Stimulated activated CD4-positive, alpha-beta T cell treated with anti-CD3 and anti-CD28 coated beads, Interleukin-1b, Interleukin-23, amount 100 ng/mL, for 48 hours (primary cell): Measurements from ENCODE around the gene PRRT1.
"Not testable (repeated sequence)": the region's sequence is repeated elsewhere in the genome, so short reads cannot be mapped to it uniquely, and the experiment has no call there.

Source experiments
- DNase-seq: peaks from one replicate; pipeline ENCODE4 v3.0.0-alpha.2; 2020

The PRRT1 gene

GRCh38 chr6:32148289-32149091 lies 3.2 kb downstream of the PRRT1 start:
- DNase-seq: peak; percentile 84

DNA sequence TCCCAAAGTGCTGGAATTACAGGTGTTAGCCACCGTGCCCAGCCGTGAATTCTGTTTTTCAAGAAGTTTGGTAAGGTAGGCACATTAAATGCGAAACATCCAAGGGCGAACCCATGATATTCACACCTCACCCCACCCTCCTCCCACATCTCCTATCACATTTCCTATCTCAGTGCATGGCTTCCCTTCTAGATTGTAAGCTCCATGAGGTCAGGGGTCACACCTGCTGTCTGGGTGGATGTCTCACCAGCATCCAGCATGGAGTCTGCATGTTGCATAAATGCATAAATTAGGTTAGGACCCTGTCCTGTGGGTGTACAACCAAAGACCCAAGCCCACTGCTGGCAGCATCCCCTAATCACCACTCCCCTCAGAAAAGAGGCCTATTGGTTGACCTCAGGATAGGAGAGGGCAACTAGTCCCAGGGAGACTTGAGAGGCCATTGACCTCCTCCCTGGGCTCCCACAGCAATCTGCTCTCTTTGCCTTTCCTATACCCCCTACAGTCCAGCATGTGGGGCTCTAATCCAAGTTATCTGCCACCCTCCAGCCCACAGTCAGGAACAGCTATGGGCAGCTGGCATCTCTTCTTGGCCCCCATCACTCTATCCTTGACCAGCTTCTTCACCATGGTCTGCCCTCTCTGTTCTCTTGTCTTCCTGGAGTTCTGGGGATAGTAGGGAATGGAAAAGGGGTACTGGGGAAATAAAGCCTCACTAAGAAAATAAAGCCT lies 4.2 kb downstream of the PRRT1 start:
- no peak for DNase-seq

DNA sequence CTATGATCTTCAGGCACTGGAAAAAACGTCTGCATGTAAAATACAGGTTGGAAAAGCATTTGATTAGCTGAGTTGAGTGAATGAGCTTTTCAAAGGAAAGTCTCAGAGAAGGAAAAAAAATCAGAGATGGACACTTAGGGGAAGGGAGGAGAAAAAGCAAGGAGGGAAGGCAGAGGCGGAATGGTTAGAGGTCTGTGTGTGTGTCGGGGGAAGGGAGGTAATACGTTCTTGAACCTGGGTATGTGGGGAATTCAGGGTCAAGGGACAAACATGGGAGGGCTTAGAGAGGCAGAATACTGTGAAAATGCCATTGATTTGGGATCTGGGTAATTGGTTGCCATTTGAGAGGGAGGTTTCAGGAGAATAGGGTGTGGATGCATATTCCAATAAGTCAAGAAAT lies 5.1 kb downstream of the PRRT1 start:
- DNase-seq: no peak

DNA sequence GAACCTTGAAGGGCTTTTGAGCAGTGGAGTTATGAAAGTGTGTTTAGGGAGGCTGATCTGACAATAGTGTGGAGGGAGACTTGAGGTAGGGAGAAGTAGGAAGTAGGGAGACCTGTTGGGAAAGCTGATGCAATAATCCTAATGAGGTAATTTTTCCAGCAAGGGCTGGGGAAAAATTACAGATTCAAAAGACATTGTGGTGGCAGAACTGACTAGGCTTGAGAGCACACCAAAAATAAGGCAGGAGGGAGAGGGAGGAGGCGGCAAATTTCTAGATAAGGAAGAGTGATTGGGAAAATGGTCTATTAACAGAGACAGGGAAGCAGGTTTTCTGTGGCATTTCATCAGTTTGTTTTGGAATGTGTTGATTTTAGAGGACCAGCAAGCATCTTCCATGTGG lies 5.5 kb downstream of the PRRT1 start:
- DNase-seq: no peak

DNA sequence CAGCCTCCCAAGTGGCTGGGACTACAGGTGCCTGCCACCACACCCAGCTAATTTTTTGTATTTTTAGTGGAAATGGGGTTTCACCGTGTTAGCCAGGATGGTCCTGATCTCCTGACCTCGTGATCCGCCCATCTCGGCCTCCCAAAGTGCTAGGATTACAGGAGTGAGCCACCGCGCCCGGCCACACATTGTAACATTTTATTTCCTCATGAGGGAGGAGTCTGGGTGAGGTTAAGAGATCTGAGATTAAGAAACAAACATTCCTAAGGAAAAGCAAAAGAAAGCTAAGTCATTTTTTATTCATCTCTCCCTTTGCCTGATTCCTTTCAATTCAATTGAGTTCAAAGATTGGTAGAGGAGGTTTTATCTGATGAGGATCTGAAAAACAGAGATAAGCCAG lies 7.5 kb downstream of the PRRT1 start:
- not testable (repeated sequence) for DNase-seq

- DNase-seq: no peak
Observed at GRCh38 chr6:32140420-32141046, 11.2 kb downstream of the PRRT1 start.

- DNase-seq: no peak
Observed at GRCh38 chr6:32139590-32139989, 12.1 kb downstream of the PRRT1 start.

DNA sequence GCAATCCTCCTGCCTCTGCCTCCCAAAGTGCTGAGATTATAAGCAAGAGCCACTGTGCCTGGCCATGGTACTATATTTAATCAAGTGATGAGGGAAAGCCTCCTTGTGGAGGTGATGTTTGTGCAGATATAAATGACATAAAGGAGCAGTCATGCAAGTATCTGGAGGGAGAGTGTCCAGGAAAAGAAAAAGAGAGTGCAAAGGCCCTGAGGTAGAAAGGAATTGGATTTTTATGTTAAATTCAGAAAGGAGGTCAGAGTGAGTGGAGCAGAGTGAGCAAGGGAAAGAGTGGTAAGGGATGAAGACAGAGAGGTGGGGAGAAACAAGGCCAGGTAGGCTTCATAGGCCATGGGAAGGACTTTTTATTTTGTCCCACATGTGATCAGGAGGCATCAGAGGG lies 14.3 kb downstream of the PRRT1 start:
- DNase-seq: no peak

DNA sequence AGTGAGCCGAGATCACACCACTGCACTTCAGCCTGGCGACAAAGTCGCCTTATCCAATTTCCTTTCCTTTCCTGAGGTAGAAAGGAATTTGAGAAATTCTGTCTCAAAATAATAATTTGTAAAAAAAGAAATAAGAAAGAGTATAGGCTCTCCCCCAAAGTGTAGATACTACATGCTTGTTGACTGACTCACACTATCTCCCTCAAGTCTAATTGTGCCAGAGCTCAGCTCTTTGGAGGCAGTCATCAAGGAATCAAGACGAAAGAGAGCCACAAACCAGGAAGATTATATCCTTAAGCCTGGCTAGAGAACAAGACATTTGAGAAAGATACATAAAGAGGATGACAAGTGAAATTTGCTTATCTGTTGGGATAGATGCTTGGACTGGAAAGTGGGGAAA lies 18.0 kb downstream of the PRRT1 start:
- no peak for DNase-seq

GRCh38 chr6:32132110-32132509 lies 19.6 kb downstream of the PRRT1 start:
- DNase-seq: no peak

DNA sequence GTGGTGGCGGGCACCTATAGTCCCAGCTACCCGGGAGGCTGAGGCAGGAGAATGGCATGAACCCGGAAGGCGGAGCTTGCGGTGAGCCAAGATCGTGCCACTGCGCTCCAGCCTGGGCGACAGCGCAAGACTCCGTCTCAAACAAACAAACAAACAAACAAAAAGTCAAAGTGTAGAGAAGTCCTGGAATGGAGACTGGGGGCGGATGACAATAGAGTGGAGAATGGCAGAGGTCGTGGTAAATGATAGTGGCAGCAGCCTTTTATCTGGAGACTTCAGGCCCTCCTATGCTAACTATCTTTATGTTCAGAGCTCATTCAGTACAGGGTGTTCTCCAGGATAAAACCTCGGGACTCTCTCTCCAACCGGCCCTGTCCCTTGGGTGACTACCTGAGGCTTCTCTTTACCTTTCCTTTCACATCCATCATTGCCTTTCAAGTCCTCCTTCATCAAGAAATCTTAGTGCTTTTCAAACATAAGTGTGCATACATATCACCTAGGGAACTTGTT lies 20.2 kb downstream of the PRRT1 start:
- DNase-seq: no peak

GRCh38 chr6:32129297-32130088 lies 22.2 kb downstream of the PRRT1 start:
- DNase-seq: no peak

GRCh38 chr6:32128751-32129296 lies 22.9 kb downstream of the PRRT1 start:
- no peak for DNase-seq

DNA sequence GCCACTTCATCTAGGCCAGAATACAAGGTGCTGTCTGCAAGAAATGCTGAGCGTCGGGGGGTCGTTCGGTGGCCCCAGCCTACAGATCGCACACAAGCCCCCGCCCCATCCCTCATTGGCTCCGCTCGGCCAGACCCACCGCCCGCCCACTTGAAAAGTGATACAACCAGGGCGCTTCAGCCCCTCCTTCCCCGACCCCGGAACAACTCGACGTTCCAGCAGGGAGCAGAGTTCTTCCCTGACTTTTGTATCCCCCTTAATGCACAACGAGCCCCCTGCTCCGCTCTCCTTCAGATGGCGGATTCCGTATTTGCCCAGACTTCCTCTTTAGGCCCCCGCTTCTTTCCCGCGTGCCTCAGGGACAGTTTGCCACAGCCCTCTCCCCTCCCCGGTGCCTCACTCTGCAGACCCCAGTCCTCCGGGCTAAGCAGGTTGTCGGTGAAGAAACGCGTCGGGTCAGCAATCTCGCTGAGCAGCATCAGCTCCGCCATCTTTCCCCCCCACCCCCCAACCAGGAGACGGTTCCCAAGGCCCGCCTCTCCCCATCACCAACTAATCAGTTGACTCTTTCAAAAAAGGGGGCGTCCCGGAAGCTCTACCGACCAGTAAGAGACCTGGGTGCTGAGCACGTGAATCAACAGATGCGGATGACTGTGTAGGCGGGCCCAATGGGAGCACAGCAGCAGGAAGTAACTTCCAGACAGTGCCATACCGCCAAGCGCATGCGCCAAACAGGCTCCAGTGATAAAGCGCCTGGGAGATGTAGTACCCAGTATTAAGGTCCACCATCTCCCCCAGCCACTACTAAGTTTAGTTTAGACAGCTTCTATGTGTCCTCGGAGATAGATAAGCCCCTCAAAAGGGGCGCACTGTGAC lies 23.8 kb downstream of the PRRT1 start, which contains the start of gene ATF6B:
Gene ATF6B, minus strand, starts transcription at position 530 of the 876 bp plus-strand sequence. Its CDS starts 39 bp downstream, at position 491.
- peak; percentile 99 for DNase-seq

DNA sequence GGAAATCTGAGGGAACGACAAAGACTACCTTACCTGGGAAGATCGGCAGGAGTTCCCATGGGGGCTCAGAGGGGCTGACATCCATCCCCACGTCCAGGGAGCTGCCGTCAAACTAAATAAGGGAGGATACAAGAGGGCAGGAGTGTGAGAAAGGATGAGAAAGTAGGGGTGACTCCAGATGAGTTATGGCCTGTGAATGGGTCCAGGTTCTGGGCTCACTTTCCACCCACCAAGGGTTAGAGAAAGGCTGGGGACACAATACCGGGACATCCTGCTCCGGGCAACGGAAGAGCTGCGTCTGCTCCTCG lies 24.4 kb downstream of the PRRT1 start:
- DNase-seq: no peak

DNA sequence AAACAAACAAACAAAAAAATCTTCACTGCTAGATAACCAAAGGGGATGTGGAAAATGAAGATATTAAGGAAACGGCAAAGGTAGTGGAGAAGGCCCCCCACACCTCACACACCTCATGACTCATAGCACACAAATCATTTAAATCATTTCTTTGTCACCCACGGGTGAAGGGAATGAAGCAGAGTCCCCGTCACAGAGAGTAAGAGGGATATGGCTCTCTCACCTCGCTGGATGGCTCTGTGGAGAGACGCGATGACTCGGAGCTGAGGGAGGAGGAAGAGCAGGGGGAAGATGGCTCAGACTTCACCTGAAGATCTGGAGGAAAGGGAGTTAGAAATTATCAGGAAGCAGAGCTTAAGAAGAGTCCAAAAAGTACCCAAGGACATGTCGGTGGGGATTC lies 24.9 kb downstream of the PRRT1 start:
- no peak for DNase-seq

- no peak for DNase-seq
Observed at GRCh38 chr6:32123681-32124080, 28.1 kb downstream of the PRRT1 start.

DNA sequence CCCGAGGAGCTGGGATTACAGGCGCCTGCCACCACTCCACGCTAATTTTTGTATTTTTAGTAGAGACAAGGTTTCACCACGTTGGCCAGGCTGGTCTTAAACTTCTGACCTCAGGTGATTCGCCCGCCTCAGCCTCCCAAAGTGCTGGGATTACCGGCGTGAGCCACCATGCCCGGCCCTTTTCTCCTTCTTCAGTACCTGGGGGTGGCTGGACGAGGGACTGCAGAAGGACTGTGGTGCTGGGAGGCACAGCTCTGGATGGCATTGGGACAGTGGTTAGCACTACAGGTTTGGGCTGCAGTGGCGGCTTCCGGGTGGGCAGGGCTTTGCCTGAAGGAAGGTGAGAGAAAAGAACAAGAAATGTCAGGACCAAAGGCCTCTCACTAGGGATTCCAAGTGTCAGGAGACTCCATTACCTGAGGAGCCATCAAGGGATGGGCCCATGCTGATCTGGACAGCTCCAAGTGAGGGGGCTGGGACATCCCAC lies 31.1 kb downstream of the PRRT1 start:
- DNase-seq: no peak

GRCh38 chr6:32118782-32119628 lies 32.7 kb downstream of the PRRT1 start:
- peak; percentile 66 for DNase-seq

- no peak for DNase-seq
Observed at GRCh38 chr6:32117461-32117860, 34.3 kb downstream of the PRRT1 start.
